ENCODE data around the gene INCA1.
A peak's percentile ranks its signal among the peaks of the same experiment; 100 is the strongest.

The INCA1 gene

DNA sequence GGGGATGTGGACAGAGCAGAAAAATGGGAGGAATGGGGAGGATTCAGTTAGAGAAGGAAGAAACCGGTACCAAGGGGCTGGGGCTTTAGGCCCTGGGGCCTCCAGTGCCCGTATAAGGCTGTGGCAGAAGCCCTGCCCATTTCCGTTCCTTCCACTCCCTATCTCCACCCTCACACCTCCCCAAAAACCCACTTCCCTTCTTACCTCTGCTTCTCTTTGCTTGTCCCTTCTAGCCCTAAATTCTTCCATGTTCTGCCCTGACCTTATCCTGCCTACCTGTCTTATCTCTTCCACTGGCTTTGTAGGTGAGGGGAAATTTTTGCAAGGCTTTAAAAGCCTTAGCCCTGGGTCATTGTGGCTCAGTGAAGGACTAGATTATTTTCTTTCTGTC lies 53.2 kb downstream of the INCA1 start:
- peak overlapping the region; percentile 95; the same call in 1 of the 2 replicates for H3K4me3 ChIP-seq (ENCODE audit: low read length)
- no peak for TF ChIP-seq ZNF274 (IDR thresholded peaks at IDR 0.05; ENCODE audit: low read depth, low read length)

DNA sequence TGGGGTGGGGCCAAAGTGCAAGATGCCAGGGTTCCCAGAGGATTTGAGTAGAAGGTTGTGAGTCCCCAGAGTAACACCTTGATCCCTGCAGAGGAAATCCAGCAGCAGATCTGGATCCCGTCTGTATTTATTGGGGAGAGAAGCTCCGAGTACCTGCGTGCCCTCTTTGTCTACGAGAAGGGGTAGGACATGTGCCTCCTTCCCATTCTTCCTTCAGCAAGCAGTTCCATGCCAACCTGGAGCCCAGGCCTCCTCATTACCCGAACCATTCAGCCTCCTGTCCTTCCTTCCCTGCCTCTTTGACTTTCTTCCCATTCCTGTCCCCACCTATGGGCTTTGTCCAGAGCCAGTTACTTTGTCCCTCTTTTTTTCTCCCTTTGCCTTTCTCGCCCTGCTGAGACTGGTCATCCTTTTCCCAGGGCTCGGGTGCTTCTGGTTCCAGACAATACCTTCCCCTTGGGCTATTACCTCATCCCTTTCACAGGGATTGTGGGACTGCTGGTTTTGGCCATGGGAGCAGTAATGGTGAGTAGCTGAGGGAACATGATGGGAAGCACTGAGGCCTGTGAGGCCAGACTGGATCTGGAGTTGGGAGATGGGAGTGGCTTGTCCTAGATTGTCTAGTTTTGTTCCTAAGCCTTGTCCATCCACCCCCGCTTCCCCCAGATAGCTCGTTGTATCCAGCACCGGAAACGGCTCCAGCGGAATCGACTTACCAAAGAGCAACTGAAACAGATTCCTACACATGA lies 54.4 kb downstream of the INCA1 start:
- TF ChIP-seq ZNF274 (IDR thresholded peaks at IDR 0.05; ENCODE audit: low read depth, low read length): no peak
- H3K4me3 ChIP-seq (ENCODE audit: low read length): no peak overlapping the region

DNA sequence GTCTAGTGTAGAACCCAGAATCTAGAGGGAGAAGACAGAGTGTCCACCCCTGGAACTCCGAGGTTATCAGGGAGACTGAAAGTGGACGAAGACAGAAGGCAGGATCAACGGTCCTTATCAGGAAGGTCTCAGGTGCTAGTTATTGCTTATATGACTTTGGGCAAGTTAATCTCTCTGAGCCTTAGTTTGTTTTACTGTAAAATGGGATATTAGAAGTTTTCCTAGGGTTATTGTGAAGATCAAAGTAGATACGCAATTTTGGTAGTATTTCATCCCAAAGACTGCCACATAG lies 56.1 kb downstream of the INCA1 start:
- no peak for TF ChIP-seq ZNF274 (IDR thresholded peaks at IDR 0.05; ENCODE audit: low read depth, low read length)
- peak overlapping the region; percentile 82 for H3K4me3 ChIP-seq (ENCODE audit: low read length)

GRCh38 chr17:4940555-4941318 lies 56.6 kb downstream of the INCA1 start:
- H3K4me3 ChIP-seq (ENCODE audit: low read length): peak overlapping the region; percentile 82
- no peak for TF ChIP-seq ZNF274 (IDR thresholded peaks at IDR 0.05; ENCODE audit: low read depth, low read length)

- no peak for TF ChIP-seq ZNF274 (IDR thresholded peaks at IDR 0.05; ENCODE audit: low read depth, low read length)
- H3K4me3 ChIP-seq (ENCODE audit: low read length): peak within 1 kb of the TSS; percentile 86
These were observed 57.3 kb downstream of the INCA1 start, which contains the start of the genes RNF167 and SLC25A11 for GRCh38 chr17:4939796-4940554. Gene RNF167, plus strand, starts transcription at chr17:4940268. Its CDS starts 642 bp downstream, at chr17:4940910. Gene SLC25A11, minus strand, starts transcription at chr17:4940046. Its CDS starts 136 bp downstream, at chr17:4939910.

DNA sequence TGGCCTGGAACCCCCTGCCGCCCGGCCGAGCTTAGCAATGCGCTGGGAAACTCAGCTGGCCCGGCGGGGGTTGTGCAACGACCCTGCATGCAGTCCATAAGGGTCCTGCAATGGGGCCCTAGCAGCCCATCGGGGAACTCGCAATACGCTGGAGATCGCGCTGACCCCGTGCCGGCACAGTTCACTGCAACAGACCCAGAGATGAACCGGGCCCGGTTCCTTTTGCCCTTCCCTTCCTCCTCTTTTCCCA lies 57.9 kb downstream of the INCA1 start:
- peak overlapping the region; percentile 86 for H3K4me3 ChIP-seq (ENCODE audit: low read length)
- TF ChIP-seq ZNF274 (IDR thresholded peaks at IDR 0.05; ENCODE audit: low read depth, low read length): no peak

DNA sequence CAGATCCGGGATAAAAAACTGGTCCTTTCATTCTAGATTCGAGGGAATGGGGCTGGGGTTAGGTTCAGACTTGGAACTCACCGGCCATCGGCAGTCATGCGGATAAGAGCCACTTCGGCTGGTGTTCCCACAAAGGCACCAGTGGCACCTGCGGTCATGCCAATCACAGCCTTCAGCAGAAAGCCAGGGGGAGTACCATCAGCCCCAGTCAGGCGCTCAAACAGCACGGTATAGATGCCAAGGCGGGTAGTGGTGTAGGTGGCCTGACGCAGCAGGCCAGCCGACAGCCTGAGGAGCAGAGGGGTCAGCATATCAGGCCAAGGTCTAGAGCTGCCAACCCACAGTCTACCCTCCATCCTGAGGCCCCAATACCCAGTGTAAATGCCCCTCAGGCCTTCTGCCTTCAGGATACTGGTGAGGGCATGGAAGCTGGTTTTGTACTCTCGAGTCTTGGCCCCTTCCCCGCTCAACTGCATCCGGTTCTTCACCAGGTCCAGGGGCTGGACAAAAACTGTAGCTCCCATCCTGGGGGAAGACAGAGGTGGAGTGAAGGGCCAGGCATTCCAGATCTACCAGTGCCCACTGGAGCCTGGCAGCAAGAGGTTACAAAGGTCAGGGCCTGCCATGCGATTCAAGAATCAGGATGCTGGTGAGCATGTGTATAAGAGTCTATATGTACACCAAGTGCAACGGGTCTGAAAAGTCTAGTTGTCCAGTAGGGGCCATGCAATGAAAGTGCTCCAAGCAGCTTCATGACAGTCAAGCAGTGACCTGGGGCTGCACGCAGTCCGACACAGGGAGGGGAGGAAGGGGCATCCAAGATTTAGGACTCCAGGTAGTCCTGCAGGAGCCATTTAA lies 58.4 kb downstream of the INCA1 start:
- no peak for TF ChIP-seq ZNF274 (IDR thresholded peaks at IDR 0.05; ENCODE audit: low read depth, low read length)

More for the DNA sequence above, 58.4 kb downstream of the INCA1 start:
- H3K4me3 ChIP-seq (ENCODE audit: low read length): peak overlapping the region; percentile 86

Data from GM08714 (cell line).